GM19023 (cell line): ENCODE measurements around the gene DDR2.

ENCODE experiments used
- ATAC-seq: cut with Tn5 transposase; IDR thresholded peaks from one replicate; pipeline ENCODE4 v1.9.1; 2021; ENCODE audit warnings: mild to moderate bottlenecking, moderate library complexity; ENCODE audit not compliant: unreplicated experiment

The DDR2 gene

GRCh38 chr1:162670928-162671663 lies 38.8 kb downstream of the DDR2 start:
- ATAC-seq = no peak

- no peak for ATAC-seq
Observed at GRCh38 chr1:162671664-162672410, 39.6 kb downstream of the DDR2 start.

GRCh38 chr1:162672622-162673260 lies 40.5 kb downstream of the DDR2 start:
- ATAC-seq = no peak

- no peak for ATAC-seq
Observed at GRCh38 chr1:162674034-162674608, 41.9 kb downstream of the DDR2 start.

GRCh38 chr1:162676087-162676486 lies 43.8 kb downstream of the DDR2 start:
- ATAC-seq = no peak

- ATAC-seq = no peak
Observed at GRCh38 chr1:162676750-162677149, 44.5 kb downstream of the DDR2 start.

- no peak for ATAC-seq
Observed at GRCh38 chr1:162677607-162678371, 45.5 kb downstream of the DDR2 start.

GRCh38 chr1:162678439-162678838 lies 46.2 kb downstream of the DDR2 start:
- no peak for ATAC-seq

GRCh38 chr1:162679298-162679697 lies 47.0 kb downstream of the DDR2 start:
- ATAC-seq = no peak

- no peak for ATAC-seq
Observed at GRCh38 chr1:162680419-162681121, 48.3 kb downstream of the DDR2 start.

- ATAC-seq = no peak
Observed at GRCh38 chr1:162681122-162681436, 48.8 kb downstream of the DDR2 start.

GRCh38 chr1:162682013-162682419 lies 49.8 kb downstream of the DDR2 start:
- no peak for ATAC-seq

- no peak for ATAC-seq
Observed at GRCh38 chr1:162687870-162688269, 55.6 kb downstream of the DDR2 start.

- ATAC-seq = no peak
Observed at GRCh38 chr1:162688521-162688920, 56.3 kb downstream of the DDR2 start.

- no peak for ATAC-seq
Observed at GRCh38 chr1:162688931-162689330, 56.7 kb downstream of the DDR2 start.

GRCh38 chr1:162689745-162690671 lies 57.7 kb downstream of the DDR2 start:
- ATAC-seq = no peak

GRCh38 chr1:162690672-162691434 lies 58.6 kb downstream of the DDR2 start:
- ATAC-seq = no peak

- ATAC-seq = no peak
Observed at GRCh38 chr1:162691999-162692575, 59.8 kb downstream of the DDR2 start.
